Measurements from ENCODE around the gene RILPL2.

DNA sequence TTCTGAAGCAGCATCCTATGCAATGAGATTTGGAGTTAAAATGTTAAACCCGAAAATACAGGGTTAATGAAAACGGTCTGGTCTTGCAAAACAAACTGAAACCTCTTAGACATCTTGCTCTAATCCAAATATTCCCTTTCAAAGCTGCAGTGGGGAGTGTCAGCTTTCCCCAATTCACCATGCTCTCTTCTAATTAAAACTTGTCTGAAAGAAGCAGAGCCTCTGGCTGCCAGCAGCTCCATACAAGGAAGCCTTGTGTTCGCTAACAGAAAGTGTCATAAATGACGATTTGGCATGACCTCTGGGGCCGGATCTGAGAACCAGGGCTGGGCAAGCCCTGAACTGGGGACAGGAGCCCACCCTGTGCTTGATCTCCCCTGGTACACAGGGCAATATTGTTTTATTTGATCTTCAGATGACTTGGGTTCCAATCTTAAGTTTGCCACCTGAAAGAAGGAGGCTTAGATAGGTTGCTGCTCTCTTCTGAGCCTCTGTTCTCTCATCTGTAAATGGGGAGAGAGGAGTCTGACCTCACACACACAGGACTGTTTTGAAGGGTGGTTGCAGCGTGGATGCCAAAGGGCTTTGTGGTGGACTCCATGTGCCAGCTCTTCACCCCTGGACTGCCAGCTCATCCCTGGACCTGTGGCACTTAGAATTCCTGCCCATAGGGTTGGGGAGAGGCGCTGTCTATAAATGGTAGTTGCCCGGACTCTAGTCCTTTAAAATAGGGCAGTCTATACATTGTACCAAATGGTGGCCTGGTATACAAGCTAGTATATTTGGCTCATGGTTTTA is 44.7 kb downstream of the RILPL2 start:
- no peak for TF ChIP-seq FOXP4 (CRISPR knock-in tag; IDR thresholded peaks at IDR 0.05; ENCODE audit: borderline replicate concordance)
- TF ChIP-seq, protein P1, sequence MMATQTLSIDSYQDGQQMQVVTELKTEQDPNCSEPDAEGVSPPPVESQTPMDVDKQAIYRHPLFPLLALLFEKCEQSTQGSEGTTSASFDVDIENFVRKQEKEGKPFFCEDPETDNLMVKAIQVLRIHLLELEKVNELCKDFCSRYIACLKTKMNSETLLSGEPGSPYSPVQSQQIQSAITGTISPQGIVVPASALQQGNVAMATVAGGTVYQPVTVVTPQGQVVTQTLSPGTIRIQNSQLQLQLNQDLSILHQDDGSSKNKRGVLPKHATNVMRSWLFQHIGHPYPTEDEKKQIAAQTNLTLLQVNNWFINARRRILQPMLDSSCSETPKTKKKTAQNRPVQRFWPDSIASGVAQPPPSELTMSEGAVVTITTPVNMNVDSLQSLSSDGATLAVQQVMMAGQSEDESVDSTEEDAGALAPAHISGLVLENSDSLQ (IDR thresholded peaks at IDR 0.05): no peak
- TF ChIP-seq, protein P2, sequence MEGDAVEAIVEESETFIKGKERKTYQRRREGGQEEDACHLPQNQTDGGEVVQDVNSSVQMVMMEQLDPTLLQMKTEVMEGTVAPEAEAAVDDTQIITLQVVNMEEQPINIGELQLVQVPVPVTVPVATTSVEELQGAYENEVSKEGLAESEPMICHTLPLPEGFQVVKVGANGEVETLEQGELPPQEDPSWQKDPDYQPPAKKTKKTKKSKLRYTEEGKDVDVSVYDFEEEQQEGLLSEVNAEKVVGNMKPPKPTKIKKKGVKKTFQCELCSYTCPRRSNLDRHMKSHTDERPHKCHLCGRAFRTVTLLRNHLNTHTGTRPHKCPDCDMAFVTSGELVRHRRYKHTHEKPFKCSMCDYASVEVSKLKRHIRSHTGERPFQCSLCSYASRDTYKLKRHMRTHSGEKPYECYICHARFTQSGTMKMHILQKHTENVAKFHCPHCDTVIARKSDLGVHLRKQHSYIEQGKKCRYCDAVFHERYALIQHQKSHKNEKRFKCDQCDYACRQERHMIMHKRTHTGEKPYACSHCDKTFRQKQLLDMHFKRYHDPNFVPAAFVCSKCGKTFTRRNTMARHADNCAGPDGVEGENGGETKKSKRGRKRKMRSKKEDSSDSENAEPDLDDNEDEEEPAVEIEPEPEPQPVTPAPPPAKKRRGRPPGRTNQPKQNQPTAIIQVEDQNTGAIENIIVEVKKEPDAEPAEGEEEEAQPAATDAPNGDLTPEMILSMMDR (IDR thresholded peaks at IDR 0.05 in 2 of 3, conservative IDR thresholded peaks at IDR 0.05 in 1 of 3; ENCODE audit: insufficient read depth in 2 of 3, low read depth in 1 of 3, low read length in 3 of 3): no peak
- TF ChIP-seq, protein P3, sequence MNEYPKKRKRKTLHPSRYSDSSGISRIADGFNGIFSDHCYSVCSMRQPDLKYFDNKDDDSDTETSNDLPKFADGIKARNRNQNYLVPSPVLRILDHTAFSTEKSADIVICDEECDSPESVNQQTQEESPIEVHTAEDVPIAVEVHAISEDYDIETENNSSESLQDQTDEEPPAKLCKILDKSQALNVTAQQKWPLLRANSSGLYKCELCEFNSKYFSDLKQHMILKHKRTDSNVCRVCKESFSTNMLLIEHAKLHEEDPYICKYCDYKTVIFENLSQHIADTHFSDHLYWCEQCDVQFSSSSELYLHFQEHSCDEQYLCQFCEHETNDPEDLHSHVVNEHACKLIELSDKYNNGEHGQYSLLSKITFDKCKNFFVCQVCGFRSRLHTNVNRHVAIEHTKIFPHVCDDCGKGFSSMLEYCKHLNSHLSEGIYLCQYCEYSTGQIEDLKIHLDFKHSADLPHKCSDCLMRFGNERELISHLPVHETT (CRISPR knock-in tag; conservative IDR thresholded peaks at IDR 0.05 in 1 of 2, IDR thresholded peaks at IDR 0.05 in 1 of 2): no peak

Data from K562 (cell line).